NCI-H187 treated with DMSO at 0.1 percent for 48 hours (cell line): ENCODE results near the gene CCBE1.

Experiments
- DNase-seq: peaks from one replicate; lab custom pipeline; 2025; lab: John Stamatoyannopoulos, UW

CCBE1 gene

DNA sequence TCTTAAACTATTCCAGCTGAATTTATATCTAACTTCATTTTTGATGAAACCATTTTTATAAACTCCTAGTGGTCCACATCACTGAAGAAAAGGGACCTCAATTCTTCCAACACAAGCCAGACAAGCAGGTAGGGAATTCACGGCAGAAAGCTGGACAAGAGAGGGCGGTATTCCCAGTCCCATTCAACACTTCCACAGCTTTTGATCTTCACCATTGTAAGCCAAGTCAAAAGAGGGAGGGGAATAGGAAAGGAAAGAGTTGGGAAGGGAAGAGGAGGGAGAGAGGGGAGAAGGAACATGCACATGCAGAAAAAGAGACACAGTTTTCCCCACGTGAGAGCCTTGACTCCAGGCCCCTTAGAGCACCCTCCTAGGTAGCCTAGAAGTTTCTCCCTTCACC is 77.4 kb downstream of the CCBE1 start:
- no peak for DNase-seq

DNA sequence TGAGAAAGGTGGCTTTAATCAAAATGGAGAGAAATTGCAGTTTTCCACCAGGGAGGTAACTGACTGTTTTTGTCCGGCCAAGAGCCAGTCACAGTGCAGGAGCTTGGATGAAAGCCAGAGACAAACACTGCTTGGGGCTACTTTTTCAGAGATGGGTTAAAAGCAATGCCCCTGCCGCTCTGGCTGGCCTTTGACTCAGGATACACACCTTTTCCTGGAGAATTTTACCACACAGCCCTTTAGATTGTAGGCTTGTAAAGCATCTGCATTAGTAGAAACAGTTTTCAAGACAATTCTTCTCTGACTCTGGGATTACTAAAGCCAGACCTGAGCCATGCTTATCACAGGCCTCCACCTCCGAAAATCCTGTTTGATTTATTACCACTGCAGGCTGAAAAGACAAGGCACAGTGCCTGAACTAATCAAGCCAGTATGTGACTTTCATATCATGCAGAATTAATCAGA is 79.7 kb downstream of the CCBE1 start:
- DNase-seq = no peak

DNA sequence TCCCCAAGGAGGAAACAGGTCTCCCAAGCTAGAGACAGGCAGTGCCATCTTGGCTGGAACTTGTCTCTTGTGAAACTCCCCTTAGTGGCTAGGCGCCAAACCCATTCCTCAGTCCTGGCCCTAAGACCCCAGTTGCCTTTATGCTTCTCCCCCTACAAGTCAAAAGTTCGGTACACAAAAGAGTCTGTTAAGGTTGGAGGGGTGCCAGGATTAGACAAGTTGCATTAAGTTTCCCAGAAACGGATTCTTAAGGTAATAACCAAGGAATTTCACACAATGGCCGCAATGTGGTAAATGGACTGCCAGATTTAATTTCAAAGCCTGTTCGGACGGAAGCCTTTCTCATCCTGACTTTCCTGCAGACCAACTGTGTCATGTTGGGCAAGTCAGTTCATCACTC is 80.7 kb downstream of the CCBE1 start:
- no peak for DNase-seq

DNA sequence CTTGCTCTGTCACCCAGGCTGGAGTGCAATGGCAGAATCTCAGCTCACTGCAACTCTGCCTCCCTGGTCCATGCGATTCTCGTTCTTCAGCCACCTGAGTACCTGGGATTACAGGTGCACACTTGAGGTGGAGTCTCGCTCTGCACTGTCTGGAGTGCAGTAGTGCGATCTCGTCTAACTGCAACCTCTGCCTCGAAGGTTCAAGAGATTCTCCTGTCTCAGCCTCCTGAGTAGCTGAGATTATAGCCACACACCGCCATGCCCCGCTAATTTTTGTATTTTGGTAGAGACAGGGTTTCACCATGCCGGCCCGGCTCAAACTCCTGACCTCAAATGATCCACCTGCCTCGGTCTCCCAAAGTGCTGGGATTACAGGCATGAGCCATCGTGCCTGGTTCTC is 83.3 kb downstream of the CCBE1 start:
- no peak for DNase-seq

DNA sequence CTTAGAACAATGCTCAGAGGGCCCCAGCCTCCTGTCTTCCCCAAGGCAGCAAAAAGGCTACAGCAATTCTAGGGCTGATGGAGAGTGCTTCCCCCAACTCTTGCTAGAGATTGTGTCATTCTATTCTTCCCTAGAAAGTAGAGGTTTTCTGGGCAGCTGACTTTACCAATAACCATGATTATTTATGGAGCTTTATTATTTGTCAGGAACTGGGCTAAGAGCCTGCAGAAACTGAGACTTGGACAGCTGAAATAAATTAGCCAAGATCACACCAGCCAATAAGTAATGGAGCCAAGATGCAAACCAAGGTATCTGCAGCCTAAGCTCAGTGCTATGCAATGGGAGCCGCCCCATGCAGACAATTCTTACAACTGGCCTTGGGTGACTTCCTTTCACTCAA is 84.8 kb downstream of the CCBE1 start:
- no peak for DNase-seq

DNA sequence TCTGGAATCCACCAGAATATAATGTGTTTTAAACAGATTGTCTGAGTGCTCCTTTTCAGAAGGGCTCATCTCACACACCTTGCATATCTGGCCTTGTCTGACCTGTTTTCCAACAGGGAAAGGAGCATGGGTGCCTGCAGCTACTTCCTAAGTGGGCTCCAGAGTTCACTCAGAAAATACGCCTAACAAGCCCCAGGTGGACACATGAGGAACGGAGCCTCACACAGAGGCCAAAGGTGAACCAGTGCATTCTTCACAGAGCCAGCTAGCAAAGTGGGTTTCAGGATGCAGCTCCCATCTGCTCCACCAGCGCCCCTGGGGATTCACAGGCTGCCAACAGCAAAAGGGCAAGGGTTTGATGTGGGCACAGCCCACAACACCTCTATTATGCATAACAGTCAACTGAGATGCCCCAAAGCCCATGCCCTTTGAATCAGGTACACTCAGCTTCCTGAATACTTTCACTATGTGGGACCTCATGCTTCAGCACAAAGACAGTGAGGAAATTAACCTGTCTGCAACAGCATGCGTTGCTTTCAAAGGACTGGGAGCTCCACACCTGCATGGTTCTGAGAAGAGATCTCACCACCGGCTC is 86.6 kb downstream of the CCBE1 start:
- DNase-seq = no peak

DNA sequence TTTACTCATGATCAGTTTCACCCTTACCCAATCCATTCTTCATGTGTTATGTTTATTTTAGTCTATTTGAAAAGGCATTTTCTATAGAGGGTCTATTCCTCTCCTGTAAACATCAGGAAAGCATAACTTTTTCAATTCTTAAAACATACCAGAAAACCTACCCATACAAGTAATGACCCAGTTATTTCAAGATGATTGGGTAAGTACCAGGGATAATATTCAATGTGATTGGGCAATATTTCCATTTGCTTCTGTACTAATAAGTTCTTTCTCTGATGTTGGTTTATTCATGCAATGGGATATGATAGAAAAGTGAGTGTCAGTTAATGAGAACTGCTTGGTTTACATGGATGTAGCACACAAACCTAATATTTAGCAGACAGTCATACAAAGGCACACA is 87.6 kb downstream of the CCBE1 start:
- no peak for DNase-seq

DNA sequence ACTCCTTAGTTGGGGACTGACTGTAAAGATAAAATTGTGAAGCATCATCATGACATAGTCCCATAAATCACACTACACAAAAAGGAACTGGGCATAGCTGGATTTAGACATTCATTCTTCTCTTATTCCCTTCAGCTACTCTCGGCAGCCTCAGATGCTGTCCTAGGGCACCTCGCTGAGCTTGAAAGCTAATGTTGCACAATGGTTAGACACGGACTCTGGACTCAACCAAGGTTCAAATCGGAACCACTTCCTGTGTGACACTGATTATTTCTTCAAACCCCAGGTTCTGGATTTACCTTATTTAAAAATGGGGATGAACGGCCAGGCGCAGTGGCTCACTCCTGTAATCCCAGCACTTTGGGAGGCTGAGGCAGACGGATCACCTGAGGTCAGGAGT is 89.8 kb downstream of the CCBE1 start:
- DNase-seq = no peak

DNA sequence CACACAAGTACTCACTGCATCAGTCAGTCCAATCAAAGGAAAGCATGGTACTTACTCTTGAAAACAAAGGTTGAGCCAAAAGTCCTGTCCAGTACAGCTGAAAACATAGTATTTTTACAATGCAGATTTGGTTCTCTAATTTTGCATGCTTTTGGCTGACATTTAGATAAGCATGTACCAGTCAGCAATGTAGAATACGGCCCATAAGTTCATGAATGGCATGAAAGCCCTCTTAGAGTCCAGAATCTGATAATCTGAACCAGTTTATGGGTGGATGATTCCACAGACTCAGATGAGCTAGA is 90.2 kb downstream of the CCBE1 start:
- no peak for DNase-seq

DNA sequence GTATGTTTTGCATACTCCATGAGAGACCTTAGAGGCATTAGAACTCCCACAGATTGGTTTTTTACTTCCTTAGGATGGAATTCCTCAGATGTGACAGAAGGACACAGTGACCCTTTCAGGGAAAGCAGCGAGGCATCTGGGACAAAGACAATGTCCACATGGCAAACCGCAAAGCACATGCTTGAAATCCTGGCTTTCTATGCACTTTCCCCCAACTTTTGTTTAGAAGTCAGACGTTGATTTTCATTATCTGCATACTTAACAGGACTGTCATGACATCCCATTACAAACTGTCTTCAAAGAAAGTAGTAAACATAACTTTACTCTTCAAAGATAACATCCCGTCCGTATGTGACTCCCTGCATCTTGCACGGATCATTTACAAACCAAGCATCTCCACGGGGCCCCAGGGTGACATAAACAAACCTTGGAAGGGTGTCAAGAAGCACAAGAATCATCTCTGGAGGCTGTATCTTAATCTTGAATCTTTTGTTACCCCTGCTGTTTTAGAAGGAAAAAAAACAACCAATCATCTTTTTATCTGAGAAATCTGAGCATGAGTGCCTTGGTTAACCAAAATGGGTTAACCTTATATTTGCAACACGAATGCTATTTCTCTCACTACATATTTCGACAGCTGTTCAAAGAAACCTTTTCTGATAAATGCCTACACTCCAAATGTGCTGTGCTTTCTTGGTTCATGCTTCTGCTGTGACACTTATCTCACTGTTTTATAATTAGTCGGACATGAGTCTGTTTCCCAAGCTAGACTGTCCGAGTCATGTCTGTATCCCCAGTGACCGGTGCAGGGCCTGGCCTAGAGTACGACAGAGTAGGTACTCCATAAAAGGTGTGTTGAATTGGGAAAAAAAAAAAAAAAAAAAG is 90.8 kb downstream of the CCBE1 start:
- no peak for DNase-seq

DNA sequence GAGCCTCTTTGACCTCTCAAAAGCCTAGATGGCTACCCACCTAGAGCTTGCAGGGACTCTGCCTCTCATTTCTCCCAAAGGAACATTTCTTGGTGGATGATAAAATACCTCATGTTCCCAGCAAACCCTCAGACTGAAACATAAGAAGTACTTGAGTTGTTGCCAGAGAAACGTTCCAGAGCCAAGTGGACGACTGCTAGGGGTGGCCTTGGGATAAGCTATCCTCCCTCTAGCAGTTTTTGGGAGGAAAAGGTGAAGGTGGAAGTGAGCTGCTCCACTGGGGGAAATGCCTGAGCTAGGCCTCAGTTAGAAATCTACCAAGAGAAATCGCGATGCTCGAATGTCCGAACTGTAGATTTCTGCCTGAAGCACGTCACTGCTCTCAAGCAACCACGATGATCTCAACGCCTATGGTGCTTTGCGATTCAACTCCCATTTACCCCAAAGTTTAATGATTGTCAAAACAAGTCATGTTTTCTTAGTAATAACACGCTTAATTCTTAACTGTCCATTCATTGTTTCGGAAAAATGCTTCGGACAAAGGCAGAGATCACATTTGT is 91.5 kb downstream of the CCBE1 start:
- DNase-seq = no peak

DNA sequence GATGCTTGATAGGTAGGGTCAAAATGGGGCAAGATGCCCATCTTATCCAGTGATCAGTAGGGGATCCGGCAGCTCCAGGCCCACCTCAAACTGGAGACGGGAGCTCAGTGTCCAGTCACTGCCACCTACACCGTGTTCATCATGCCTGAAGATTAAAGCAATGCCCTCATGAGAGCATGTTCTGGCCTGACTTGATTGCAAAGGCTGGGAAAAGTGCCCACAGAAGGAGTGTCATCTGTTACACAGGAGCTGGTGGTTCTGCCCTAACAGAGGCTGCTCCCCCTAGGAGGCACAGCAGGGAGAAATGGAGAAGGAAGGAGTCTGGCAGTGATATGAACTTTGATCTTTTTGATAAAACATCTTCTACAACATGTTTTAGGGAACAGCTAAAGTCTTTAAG is 92.3 kb downstream of the CCBE1 start:
- no peak for DNase-seq

DNA sequence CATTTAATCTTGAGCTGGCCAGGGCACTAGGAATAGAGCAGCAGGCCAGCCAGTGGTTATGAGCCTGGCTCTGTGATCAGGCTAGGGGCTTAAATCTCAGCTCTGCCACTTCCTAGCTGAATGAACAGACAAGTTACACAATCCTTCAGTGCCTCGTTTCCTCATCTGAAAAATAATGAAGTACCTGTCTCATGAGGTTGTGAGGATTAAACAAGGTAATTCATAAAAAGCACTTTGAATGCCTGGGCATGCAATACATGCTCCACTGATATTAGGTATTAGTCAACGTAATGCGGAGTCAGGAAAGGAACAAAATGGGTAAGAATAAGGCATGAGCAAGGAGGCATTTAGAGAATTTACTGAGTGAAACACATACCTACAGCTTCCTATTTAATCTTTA is 100.2 kb downstream of the CCBE1 start:
- DNase-seq = no peak

DNA sequence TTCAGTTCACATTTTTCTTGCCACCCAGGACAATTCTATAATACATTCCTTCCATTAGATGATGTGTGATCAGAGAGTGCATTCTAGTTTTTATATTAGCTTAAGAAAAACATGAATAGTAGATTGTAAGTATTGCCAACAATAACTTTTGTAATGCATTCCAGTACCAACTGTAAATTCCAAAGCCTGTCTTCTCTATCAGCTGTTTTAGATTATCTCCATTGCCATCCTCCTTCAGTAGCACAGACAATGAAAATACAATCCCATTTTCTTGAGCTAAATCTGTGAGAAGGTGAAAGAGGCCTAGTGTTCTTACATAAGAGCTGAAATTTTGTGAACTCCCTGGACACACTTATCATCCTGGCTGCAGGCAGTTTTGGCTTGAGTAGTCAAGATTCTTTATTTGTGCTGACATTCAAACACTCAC is 103.9 kb downstream of the CCBE1 start:
- no peak for DNase-seq

DNA sequence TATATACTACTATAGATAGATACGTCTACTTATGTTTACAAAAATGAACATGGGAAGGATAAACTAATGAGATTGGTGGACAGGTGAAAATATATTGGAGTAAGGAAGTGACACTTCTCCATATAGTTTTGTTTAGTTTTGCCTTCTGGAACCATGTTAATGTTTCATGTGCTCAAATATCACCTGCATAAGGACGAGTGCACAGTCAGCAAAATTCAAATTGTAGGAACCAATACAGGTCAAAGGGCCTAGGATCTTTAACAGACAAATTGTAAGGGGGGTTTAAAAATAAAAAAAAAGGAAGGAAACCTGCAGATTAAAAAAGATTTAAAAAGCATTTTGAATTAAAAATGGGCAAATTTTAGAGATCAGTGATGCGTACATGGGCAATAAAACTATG is 104.6 kb downstream of the CCBE1 start:
- no peak for DNase-seq

DNA sequence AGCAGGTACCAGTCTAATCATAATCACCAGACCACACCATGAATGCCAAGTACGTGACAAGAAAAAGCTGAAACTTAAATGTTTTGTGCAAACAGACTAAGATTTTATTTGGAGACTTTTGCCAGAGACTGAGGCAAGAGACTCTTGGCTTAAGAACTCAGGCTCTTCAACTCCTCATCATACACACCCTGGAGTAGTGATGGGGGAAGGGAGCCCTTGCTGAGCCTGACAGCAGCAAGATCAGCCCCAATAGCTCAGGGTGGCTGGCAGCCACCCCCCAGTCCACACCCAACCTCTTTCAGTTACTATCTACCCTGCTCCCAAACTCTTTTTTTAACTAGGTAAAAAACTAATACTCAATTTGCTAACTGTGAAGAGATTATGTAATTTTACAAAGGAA is 114.8 kb downstream of the CCBE1 start:
- no peak for DNase-seq

DNA sequence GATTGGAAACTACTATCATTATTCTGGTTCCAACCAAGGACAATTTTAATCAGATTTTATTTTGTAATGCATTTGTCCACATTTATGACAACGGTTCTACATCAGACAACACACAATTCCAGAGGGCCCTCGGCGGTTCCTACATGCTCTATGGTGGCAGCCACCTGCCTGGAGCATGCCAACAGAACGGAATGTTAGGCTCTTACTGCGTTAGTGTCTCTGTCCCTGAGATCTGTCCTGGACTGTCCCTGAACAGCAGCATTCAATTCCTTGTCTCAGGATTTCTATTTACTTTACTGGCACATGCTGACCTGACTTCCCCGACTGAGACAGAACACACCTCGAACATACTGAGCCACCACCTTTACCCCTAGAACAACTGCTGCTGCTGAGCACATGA is 117.7 kb downstream of the CCBE1 start:
- no peak for DNase-seq

DNA sequence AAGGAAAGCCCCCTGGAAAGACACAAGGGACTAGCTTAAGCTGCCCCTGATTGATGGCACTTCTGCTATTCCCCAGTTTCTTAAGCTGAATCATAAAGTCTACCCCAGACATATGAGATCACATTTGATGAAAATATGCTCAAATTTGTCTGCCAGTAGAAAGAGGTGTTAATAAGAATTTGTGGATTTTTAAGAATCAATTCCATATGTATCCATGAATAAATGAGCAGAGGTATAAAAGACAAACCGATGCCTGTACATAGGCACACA is 119.9 kb downstream of the CCBE1 start:
- DNase-seq = no peak

DNA sequence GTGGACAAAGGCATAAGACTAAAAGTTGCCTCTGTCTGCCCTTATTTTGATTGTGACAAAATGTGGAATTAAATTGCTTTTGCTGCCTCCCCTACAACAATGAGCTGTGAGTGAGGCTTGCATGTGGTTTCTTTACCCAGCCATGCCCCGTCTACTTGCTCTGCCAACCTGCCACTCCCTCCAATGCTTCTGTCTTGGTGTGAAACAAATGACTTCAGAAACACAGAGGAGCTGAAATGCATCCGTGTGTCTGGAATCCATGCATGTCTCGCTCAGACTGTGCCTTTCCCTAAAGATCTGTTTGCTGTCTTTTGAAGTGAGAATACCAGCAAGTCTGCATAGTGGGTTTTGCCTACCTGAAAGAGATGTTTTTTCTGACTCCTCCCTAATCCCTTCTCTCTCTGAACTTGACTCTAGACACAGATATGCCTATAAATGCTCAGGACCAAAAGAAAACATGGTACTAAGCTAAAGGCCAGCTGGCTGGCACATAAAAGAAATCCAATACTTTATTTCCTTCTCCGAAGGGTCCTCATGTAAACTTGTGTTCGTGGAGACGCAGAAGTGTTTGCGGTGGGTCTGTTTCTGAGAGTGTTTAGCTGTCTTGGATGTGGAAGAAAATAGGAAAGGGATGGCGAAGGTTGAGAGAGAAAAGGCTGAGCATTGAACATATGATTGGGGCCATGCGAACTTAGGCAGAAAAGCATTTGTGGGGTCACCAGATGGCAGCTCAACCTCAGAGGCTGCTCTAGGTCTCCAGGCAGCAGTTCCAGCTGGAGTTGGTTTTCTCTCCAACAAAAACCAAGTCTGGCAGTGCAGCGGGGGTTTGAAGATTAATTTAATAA is 120.5 kb downstream of the CCBE1 start:
- no peak for DNase-seq

DNA sequence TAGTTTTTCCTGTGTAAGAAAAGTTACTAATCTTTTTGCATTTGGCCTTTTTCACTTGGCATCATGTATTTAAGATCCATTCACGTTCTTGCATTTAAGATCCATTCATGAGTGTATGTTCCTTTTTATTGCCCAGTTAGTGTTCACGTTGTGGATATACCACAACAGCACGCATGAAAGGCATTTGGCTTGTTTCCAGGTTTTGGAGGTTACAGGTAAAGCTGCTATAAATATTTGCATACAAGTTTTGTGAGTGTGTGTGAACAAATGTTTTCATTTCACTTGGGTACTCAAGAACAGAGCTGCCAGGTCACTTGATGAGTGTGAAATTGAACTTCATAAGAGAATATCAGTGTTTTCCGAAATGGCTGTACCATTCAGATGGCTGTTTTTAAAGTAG is 121.2 kb downstream of the CCBE1 start:
- DNase-seq = no peak

DNA sequence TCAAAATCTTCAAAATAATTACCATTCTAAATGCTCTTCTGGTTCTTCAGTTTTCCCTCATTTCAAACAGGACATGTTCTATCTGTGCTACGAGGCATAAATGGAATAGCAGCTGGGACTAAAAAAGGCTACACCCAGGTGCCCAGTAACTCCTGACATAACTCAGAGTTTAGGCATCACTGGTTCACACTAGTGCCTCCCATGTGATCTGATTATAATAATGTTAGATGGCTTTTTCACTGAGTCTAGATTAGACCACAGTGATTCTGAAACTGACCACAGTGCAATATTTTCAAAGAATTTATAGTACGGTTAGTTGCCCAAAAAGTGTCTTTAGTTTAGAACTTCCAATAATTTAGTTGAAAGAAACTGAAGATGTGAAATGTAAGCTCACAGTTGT is 123.3 kb downstream of the CCBE1 start:
- no peak for DNase-seq

DNA sequence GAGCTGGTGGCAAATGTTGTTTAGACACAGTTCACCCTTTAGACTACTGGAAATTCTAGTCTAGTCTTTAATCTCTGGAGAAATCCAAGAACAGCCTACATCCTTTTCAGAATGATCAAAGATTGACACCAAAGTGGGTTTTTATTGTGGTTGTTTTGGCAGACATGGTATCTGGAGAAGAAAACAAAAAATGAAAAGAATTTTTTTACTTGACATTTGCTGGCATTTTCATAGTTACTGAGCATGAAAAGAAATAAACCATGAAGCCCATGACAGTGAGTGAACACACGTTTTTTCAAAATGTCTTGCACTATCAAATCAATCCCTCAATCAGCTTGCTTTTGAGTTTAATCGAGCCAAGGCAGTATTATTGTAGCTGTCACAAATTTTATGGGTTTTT is 125.3 kb downstream of the CCBE1 start:
- no peak for DNase-seq

DNA sequence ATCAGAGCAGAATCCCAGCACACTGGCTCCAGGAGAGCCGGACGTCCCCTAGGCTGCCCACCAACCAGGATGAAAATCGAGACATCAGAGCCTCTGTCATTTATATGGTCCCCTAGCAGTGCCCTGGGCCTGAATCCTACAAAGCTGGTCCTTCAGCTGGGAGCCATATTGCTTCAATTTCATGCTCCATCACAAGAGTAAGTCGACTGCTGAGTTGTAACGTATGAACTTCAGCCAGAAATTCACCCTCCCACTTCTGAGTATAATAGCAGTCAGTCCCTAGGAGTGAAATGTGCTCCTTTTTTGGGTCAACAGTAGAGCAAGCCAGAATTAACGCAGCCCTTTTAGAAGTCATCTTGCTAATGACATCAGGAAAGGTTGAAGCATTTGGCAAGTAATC is 126.4 kb downstream of the CCBE1 start:
- no peak for DNase-seq
